Activated naive CD8-positive, alpha-beta T cell treated with anti-CD3 and anti-CD28 coated beads, Interleukin-2, amount 50 U/mL, for 24 hours (primary cell): Measurements from ENCODE around the gene ELP5.

Experiments
- ATAC-seq: fragments of 150-1000 bp; cut with Tn5 transposase; one replicate; pipeline ENCODE4 v1.10.0; 2021
- DNase-seq: peaks from one replicate; pipeline ENCODE4 v3.0.0; 2021
- H3K27ac Mint-ChIP-seq: one replicate; pipeline ENCODE4 v1.8.0; 2021; ENCODE audit warnings: mild to moderate bottlenecking, mixed read lengths
- H3K27me3 Mint-ChIP-seq: one replicate; pipeline ENCODE4 v1.8.0; 2021; ENCODE audit warnings: mixed read lengths
- H3K36me3 Mint-ChIP-seq: one replicate; pipeline ENCODE4 v1.8.0; 2021; ENCODE audit warnings: low read depth, mixed read lengths
- H3K4me1 Mint-ChIP-seq: one replicate; pipeline ENCODE4 v1.8.0; 2021; ENCODE audit warnings: mixed read lengths
- H3K4me3 Mint-ChIP-seq: one replicate; pipeline ENCODE4 v1.8.0; 2021; ENCODE audit warnings: mild to moderate bottlenecking, moderate library complexity, mixed read lengths
- H3K9me3 Mint-ChIP-seq: one replicate; pipeline ENCODE4 v1.8.0; 2021; ENCODE audit warnings: mixed read lengths

The ELP5 gene, protein sequence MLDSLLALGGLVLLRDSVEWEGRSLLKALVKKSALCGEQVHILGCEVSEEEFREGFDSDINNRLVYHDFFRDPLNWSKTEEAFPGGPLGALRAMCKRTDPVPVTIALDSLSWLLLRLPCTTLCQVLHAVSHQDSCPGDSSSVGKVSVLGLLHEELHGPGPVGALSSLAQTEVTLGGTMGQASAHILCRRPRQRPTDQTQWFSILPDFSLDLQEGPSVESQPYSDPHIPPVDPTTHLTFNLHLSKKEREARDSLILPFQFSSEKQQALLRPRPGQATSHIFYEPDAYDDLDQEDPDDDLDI

GRCh38 chr17:7252176-7253043 is at the start of gene ELP5:
Gene ELP5, plus strand, starts transcription at chr17:7252215. Its CDS starts 336 bp downstream, at chr17:7252551.
- Mint-ChIP-seq H3K9me3 (no peaks in the 10 kb centered on the region), H3K4me1 (peaks cover 53% of the 10 kb centered on the region), H3K4me3 (peak within 1 kb of the TSS; percentile 99), H3K27me3 (peaks cover 2% of the 10 kb centered on the region), H3K27ac (peak within 1 kb of the TSS; percentile 98), H3K36me3 (peaks cover 35% of the 10 kb centered on the region)
- peak; percentile 99 for DNase-seq
- peak; percentile 66 for ATAC-seq

GRCh38 chr17:7203391-7203790 is 48.6 kb upstream of the ELP5 start:
- H3K27ac Mint-ChIP-seq, result peak overlapping the region; percentile 14
- no peak for ATAC-seq
- no peak for DNase-seq
- H3K27me3 Mint-ChIP-seq, result no peaks in the 10 kb centered on the region
- peaks cover 27% of the 10 kb centered on the region for H3K4me1 Mint-ChIP-seq
- no peaks in the 10 kb centered on the region for H3K9me3 Mint-ChIP-seq
- H3K36me3 Mint-ChIP-seq, result peaks cover 2% of the 10 kb centered on the region
- H3K4me3 Mint-ChIP-seq, result no peak overlapping the region

GRCh38 chr17:7204336-7204735 is 47.7 kb upstream of the ELP5 start:
- no peak for ATAC-seq
- Mint-ChIP-seq H3K4me1 (peaks cover 28% of the 10 kb centered on the region), H3K27me3 (no peaks in the 10 kb centered on the region), H3K9me3 (no peaks in the 10 kb centered on the region), H3K36me3 (peaks cover 2% of the 10 kb centered on the region), H3K4me3 (peak overlapping the region; percentile 66), H3K27ac (peak overlapping the region; percentile 81)
- DNase-seq, result no peak

- Mint-ChIP-seq H3K9me3 (no peaks in the 10 kb centered on the region), H3K27me3 (no peaks in the 10 kb centered on the region), H3K4me3 (peak overlapping the region; percentile 66), H3K36me3 (peaks cover 2% of the 10 kb centered on the region), H3K27ac (peak overlapping the region; percentile 81), H3K4me1 (peaks cover 28% of the 10 kb centered on the region)
- ATAC-seq (peak; percentile 90), DNase-seq (peak; percentile 94)
Observed at GRCh38 chr17:7204828-7205461, 47.1 kb upstream of the ELP5 start.

DNA sequence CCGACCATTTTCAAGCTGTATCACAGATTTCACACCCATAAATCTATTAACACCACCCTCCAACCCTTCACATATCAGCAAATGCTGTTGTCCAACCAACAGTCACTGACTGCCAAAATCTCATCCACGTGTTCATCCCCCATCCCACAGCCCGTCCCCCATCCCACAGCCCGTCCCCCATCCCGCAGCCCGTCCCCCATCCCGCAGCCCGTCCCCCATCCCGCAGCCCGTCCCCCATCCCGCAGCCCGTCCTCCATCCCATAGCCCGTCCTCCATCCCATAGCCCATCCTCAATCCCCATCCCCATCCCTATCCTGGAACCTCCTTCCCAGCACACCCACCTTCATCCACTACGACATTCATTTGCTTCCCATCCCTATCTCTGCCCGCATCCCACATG is 46.5 kb upstream of the ELP5 start:
- Mint-ChIP-seq H3K36me3 (peaks cover 2% of the 10 kb centered on the region), H3K27me3 (no peaks in the 10 kb centered on the region), H3K27ac (peak overlapping the region; percentile 81), H3K4me3 (peak overlapping the region; percentile 66), H3K9me3 (no peaks in the 10 kb centered on the region), H3K4me1 (peaks cover 28% of the 10 kb centered on the region)
- DNase-seq (no peak), ATAC-seq (no peak)

GRCh38 chr17:7207120-7208001 is 44.7 kb upstream of the ELP5 start:
- DNase-seq (no peak), ATAC-seq (no peak)
- Mint-ChIP-seq H3K27me3 (no peaks in the 10 kb centered on the region), H3K27ac (no peak overlapping the region), H3K36me3 (no peaks in the 10 kb centered on the region), H3K4me1 (peaks cover 34% of the 10 kb centered on the region), H3K9me3 (no peaks in the 10 kb centered on the region), H3K4me3 (no peak overlapping the region)

DNA sequence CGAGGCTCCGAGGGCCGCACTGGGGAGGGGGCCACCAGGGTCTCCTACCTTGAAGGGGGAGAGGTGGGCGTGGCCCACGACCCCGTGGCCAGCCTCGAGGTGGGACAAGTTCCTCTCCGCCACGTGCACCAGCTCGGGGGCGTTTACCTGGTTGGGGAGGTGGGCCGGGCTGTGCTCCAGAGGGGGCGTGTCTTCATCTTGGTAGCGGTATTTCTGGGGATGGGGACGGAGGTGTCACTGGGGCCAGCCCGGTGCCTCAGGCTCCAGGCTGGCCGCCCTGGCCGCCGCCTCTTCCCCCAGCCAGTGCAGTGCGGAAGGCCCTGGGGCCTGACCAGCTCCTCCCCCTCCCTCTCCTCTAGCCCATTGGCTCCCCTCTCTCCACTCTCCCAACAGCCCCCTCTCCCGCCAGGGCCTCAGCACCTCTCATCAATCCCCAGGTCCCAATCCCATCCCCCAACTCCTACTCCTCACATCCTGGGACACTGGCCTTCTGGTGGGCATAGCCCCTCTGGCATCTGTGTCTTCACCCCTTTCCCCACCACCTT is 43.9 kb upstream of the ELP5 start:
- Mint-ChIP-seq H3K27me3 (no peaks in the 10 kb centered on the region), H3K36me3 (no peaks in the 10 kb centered on the region), H3K9me3 (no peaks in the 10 kb centered on the region), H3K4me3 (no peak overlapping the region), H3K27ac (no peak overlapping the region), H3K4me1 (peaks cover 34% of the 10 kb centered on the region)
- DNase-seq (no peak), ATAC-seq (no peak)

GRCh38 chr17:7208754-7209460 is 43.1 kb upstream of the ELP5 start:
- peaks cover 38% of the 10 kb centered on the region for H3K4me1 Mint-ChIP-seq
- H3K27ac Mint-ChIP-seq, result no peak overlapping the region
- H3K9me3 Mint-ChIP-seq, result no peaks in the 10 kb centered on the region
- ATAC-seq, result no peak
- no peak for DNase-seq
- H3K36me3 Mint-ChIP-seq, result no peaks in the 10 kb centered on the region
- peaks cover 2% of the 10 kb centered on the region for H3K27me3 Mint-ChIP-seq
- no peak overlapping the region for H3K4me3 Mint-ChIP-seq

- peak overlapping the region; percentile 1 for H3K4me3 Mint-ChIP-seq
- ATAC-seq, result no peak
- H3K36me3 Mint-ChIP-seq, result no peaks in the 10 kb centered on the region
- no peaks in the 10 kb centered on the region for H3K9me3 Mint-ChIP-seq
- peaks cover 2% of the 10 kb centered on the region for H3K27me3 Mint-ChIP-seq
- peak overlapping the region; percentile 5 for H3K27ac Mint-ChIP-seq
- DNase-seq, result no peak
- peaks cover 39% of the 10 kb centered on the region for H3K4me1 Mint-ChIP-seq
Observed at GRCh38 chr17:7211491-7212273, 40.3 kb upstream of the ELP5 start.

- DNase-seq, result no peak
- H3K4me3 Mint-ChIP-seq, result peak overlapping the region; percentile 84
Observed at GRCh38 chr17:7213895-7214299, 38.1 kb upstream of the ELP5 start.

DNA sequence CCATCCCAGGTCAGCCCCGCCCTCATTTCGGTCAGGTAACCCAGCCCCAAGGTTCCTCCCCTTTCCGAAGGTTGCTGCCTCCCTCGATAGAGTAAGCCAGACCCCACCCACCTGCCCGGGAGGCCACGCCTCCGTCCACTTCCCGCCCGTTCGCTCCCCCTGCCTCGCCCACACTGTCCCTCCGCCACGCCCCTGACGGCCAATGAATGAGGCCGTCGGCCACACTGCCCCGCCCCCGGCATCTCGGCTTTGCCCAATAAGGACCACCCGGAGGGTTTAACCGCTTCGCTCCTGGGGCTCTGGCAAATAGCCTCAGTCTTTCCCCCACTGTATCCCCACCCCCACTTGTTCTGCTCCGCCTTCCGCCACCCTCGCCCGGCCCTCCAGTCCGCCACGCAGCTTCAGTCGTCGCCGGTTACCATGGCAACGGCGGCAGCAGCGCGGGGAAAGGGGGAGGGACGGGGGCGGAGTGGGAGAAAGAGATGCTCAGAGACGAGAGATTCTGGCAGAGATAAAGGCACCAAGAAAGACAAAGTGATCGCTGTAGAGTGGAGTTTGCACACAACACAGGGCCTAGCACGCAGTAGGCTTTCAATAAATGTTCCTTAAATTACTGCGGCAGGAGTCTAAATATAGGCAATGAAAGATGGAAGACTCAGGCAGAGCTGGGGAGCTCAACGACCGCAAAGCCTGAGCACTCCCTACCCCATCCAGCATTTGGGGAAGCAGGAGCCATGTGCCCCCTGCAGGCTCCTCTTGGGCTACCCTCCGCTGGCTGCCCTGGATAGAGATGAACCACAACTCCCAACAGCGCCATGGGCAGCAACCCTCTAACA is 37.5 kb upstream of the ELP5 start:
- Mint-ChIP-seq H3K4me3 (peak overlapping the region; percentile 84), H3K27me3 (peaks cover 2% of the 10 kb centered on the region), H3K9me3 (no peaks in the 10 kb centered on the region), H3K4me1 (peaks cover 58% of the 10 kb centered on the region), H3K27ac (peak overlapping the region; percentile 85), H3K36me3 (no peaks in the 10 kb centered on the region)
- ATAC-seq (peak; percentile 81), DNase-seq (peak; percentile 100)

More at GRCh38 chr17:7213895-7214299, 38.1 kb upstream of the ELP5 start:
- Mint-ChIP-seq H3K27me3 (peaks cover 2% of the 10 kb centered on the region), H3K36me3 (no peaks in the 10 kb centered on the region), H3K4me1 (peaks cover 54% of the 10 kb centered on the region), H3K9me3 (no peaks in the 10 kb centered on the region), H3K27ac (peak overlapping the region; percentile 85)
- no peak for ATAC-seq

GRCh38 chr17:7215136-7215638 is 36.8 kb upstream of the ELP5 start:
- Mint-ChIP-seq H3K4me3 (peak overlapping the region; percentile 84), H3K36me3 (no peaks in the 10 kb centered on the region), H3K4me1 (peaks cover 61% of the 10 kb centered on the region), H3K27me3 (peaks cover 2% of the 10 kb centered on the region), H3K9me3 (no peaks in the 10 kb centered on the region), H3K27ac (peak overlapping the region; percentile 85)
- no peak for DNase-seq
- no peak for ATAC-seq
